Measurements from ENCODE around the gene GZMM. TPM values are rescaled to one million over a fixed set of nuclear protein-coding genes. Genes with fewer than 3 reads are reported as not detected.

Gene GZMM
- total RNA-seq, 2 experiments from 2014 or later = 20.7 TPM

DNA sequence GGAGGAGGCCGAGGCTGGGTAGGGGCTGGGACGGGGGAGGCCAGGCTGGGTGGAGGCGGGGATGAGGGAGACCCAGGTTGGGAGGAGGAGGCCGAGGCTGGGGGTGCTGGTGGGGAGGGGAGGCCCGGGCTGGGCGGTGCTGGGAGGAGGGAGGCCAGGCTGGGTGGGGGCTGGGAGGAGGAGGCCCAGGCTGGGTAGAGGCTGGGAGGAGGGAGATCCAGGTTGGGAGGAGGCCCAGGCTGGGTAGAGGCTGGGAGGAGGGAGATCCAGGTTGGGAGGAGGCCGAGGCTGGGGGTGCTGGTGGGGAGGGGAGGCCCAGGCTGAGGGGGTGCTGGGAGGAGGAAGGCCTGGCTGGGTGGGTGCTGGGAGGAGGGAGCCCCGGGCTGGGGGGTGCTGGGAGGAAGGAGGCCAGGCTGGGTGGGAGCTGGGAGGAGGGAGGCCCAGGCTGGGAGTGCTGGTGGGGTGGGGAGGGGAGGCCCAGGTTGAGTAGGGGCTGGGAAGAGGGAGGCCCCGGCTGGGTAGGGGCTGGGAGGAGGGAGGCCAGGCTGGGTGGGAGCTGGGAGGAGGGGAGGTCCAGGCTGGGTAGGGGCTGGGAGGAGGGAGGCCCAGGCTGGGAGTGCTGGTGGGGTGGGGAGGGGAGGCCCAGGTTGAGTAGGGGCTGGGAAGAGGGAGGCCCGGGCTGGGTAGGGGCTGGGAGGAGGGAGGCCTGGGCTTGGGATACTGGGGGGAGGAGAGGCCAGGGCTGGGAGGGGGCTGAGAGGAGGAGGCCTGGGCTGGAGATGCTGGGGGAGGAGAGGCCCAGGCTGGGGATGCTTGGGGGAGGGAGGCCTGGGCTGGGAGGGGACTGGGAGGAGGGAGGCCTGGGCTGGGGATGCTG, 25.9 kb upstream of the GZMM start:
- H3K36me3 Mint-ChIP-seq (ENCODE audit: low read depth) = no peaks in the 10 kb centered on the region
- no peak for DNase-seq
- no peak overlapping the region for H3K4me3 Mint-ChIP-seq
- H3K4me1 Mint-ChIP-seq (ENCODE audit: low read depth) = peaks cover 6% of the 10 kb centered on the region
- intact Hi-C loops (cut with micrococcal nuclease) = no loop called here
- H3K27me3 Mint-ChIP-seq (ENCODE audit: low read depth) = no peaks in the 10 kb centered on the region
- H3K9me3 Mint-ChIP-seq = no peaks in the 10 kb centered on the region
- CTCF ChIA-PET = interaction anchor here (0.6 to 1.1 kb wide), 2 partner anchors 8 to 12 kb away, joined by 3 to 4 read pairs; no protein-coding TSS in a partner anchor
- H3K27ac Mint-ChIP-seq = no peak overlapping the region

DNA sequence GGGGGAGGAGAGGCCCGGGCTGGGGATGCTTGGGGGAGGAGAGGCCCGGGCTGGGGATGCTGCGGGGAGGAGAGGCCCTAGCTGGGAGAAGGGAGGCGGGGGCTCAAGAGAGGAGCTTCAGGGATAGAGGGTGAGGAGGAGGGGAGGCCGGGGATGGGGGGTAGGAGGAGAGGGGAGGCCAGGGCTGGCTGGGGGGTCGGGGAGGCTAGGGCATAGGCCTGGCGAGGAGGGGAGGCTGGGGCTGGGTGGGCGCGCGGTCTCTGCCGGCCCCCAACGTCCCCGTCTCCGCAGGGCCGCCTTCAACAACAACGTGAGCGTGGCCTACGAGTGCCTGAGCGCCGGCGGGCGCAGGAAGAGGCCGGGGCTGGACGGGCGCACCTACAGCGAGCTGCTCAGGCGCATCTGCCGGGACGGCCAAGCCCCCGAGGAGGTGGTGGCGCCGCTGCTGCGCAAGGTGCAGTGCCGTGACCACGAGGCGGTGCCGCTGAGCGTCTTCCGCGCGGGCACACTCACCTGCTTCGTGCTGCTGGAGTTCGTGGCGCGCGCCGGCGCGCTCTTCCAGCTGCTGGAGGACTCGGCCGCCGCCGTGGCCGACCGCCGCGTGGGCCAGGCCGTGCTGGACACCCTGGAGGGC, 25.1 kb upstream of the GZMM start:
- CTCF ChIA-PET = interaction anchor here (0.6 to 1.1 kb wide), 2 partner anchors 9 to 12 kb away, joined by 3 to 4 read pairs; no protein-coding TSS in a partner anchor
- no peak overlapping the region for H3K27ac Mint-ChIP-seq

DNA sequence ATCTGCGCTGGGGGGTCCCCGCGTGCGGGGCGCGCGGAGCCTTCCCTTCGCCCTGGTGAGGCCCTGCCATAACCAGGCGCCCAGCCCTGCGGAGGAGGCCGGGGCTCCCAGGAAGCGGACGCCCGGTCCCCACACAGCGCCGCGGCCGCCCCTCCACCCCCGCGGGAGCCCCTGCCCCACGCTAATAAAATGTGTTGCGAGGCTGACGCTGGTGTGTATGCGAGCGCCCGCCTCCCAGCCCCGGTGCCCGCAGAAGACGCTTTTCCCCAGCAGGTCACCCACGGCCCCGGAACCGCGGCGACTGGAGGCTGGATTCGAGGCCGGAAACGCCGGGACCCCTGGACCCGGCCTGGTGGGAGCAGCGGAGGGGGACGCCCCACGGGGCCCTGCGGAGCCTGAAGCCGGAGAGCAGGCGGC, 24.4 kb upstream of the GZMM start:
- CTCF ChIA-PET = no interaction called here
- Mint-ChIP-seq H3K36me3 (ENCODE audit: low read depth) (no peaks in the 10 kb centered on the region), H3K4me3 (no peak overlapping the region), H3K27me3 (ENCODE audit: low read depth) (no peaks in the 10 kb centered on the region), H3K27ac (no peak overlapping the region), H3K4me1 (ENCODE audit: low read depth) (peaks cover 4% of the 10 kb centered on the region), H3K9me3 (no peaks in the 10 kb centered on the region)
- intact Hi-C loops (cut with micrococcal nuclease) = no loop called here
- no peak for DNase-seq

More for the DNA sequence above, 25.1 kb upstream of the GZMM start:
- Mint-ChIP-seq H3K36me3 (ENCODE audit: low read depth) (no peaks in the 10 kb centered on the region), H3K4me3 (no peak overlapping the region), H3K9me3 (no peaks in the 10 kb centered on the region), H3K27me3 (ENCODE audit: low read depth) (no peaks in the 10 kb centered on the region), H3K4me1 (ENCODE audit: low read depth) (peaks cover 6% of the 10 kb centered on the region)
- peak; percentile 62 for DNase-seq
- intact Hi-C loops (cut with micrococcal nuclease) = no loop called here

DNA sequence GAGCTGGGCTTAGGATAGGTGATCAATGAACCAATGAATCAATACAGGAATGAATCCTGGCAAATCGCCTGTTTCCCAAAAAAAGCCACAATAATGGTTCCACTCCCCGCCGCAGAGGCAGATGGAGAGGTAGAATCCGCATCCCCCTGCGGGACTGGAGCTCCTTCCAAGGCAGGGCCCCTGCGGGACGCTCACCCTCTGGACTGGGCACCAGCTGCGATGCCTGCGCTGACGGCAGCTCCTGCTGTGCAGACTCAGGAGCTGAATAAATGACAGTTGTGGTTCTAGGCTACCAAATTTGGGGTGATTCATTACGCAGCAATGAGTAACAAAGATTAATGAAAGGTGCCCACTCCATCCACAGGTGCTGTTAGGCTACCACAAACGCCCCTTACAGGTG, 21.1 kb upstream of the GZMM start:
- Mint-ChIP-seq H3K4me1 (ENCODE audit: low read depth) (no peaks in the 10 kb centered on the region), H3K9me3 (no peaks in the 10 kb centered on the region), H3K27me3 (ENCODE audit: low read depth) (no peaks in the 10 kb centered on the region), H3K27ac (no peak overlapping the region), H3K4me3 (no peak overlapping the region), H3K36me3 (ENCODE audit: low read depth) (no peaks in the 10 kb centered on the region)
- DNase-seq = no peak
- intact Hi-C loops (cut with micrococcal nuclease) = no loop called here
- CTCF ChIA-PET = interaction anchor here (1.9 kb wide), 1 partner anchor 12 kb away, joined by 14 read pairs; no protein-coding TSS in a partner anchor

DNA sequence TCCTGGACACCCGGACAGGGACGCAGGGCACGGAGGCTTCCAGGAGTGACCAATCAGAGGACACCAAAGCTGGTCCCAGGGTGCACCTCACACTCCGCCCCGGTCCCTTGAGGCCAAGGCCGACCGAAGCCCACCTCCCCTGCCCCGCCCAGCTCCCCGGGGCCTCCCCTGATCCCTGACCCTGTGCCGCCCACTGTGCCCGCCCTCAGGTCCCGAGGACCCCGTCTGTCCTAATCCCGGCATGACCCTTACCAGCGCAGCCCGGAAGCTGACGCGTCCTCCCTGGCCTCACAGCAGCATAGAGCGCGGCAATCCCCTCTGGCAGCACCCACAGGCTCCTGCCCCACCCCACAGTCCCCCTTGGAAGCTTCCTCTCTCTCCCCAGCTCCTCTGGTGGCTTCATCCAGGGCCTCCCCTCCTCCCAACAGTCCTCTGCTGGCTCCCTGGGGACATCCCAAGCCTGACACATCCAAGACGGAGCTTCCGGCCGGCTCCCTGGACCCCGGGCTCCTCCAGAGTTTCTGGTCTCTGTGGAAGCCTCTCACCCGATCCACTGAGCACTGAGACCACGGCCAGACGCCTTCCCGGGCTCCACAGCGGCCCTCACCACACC, 19.7 kb upstream of the GZMM start:
- no peak overlapping the region for H3K27ac Mint-ChIP-seq
- H3K4me1 Mint-ChIP-seq (ENCODE audit: low read depth) = peaks cover 3% of the 10 kb centered on the region
- no peaks in the 10 kb centered on the region for H3K36me3 Mint-ChIP-seq (ENCODE audit: low read depth)
- H3K9me3 Mint-ChIP-seq = no peaks in the 10 kb centered on the region
- DNase-seq = no peak
- no peak overlapping the region for H3K4me3 Mint-ChIP-seq
- peaks cover 3% of the 10 kb centered on the region for H3K27me3 Mint-ChIP-seq (ENCODE audit: low read depth)
- intact Hi-C loops (cut with micrococcal nuclease) = no loop called here
- CTCF ChIA-PET = interaction anchor here (1.0 kb wide), 1 partner anchor 14 kb away, joined by 6 read pairs; no protein-coding TSS in a partner anchor

DNA sequence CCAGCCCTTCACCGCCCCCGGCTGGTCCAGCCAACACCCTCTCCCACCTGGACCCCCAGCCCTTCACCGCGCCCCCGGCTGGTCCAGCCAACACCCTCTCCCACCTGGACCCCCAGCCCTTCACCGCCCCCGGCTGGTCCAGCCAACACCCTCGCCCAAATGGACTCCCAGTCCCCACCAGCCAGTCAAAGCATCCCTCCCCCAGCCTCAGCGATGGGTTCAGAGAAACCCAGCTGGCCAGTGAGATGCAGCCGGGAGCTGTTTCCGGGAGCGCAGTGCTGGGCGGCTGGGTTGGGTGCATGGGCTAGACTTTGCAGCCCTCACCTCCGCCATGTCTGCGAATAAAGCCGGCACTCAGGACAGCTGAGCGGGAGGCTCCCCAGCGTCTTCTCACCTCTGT, 18.8 kb upstream of the GZMM start:
- Mint-ChIP-seq H3K9me3 (no peaks in the 10 kb centered on the region), H3K36me3 (ENCODE audit: low read depth) (no peaks in the 10 kb centered on the region), H3K4me1 (ENCODE audit: low read depth) (peaks cover 3% of the 10 kb centered on the region), H3K27ac (no peak overlapping the region), H3K27me3 (ENCODE audit: low read depth) (peaks cover 3% of the 10 kb centered on the region), H3K4me3 (no peak overlapping the region)
- CTCF ChIA-PET = no interaction called here
- intact Hi-C loops (cut with micrococcal nuclease) = no loop called here
- no peak for DNase-seq

DNA sequence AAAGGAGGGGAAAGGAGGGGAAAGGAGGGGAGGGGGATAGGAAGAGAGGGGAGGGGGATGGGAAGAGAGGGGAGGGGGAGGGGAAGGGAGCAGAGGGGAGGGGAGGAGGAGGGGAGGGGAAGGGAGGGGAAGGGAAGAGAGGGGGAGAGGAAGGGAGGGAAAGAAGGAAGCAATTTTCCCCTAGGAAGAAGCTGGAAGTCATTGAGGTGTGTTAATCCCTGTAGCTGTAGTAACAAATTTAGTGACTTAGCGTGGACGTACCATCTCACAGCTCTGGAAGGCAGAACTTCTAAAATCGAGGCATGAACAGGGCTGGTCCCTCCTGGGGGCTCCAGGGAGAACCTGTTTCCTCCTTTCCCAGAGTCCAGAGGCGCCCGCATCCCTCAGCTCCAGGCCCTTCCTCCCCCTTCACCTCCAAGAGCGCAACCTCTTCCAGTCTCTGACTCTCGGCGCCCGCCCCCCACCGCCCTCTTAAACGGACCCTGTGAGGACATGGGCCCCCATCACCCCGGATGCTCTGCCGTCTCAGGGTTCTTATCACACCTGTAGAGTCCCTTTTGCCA, 17.9 kb upstream of the GZMM start:
- H3K27me3 Mint-ChIP-seq (ENCODE audit: low read depth) = peaks cover 3% of the 10 kb centered on the region
- H3K27ac Mint-ChIP-seq = no peak overlapping the region
- H3K36me3 Mint-ChIP-seq (ENCODE audit: low read depth) = no peaks in the 10 kb centered on the region
- intact Hi-C loops (cut with micrococcal nuclease) = no loop called here
- no peak for DNase-seq
- H3K9me3 Mint-ChIP-seq = no peaks in the 10 kb centered on the region
- peaks cover 9% of the 10 kb centered on the region for H3K4me1 Mint-ChIP-seq (ENCODE audit: low read depth)
- CTCF ChIA-PET = no interaction called here
- H3K4me3 Mint-ChIP-seq = no peak overlapping the region

DNA sequence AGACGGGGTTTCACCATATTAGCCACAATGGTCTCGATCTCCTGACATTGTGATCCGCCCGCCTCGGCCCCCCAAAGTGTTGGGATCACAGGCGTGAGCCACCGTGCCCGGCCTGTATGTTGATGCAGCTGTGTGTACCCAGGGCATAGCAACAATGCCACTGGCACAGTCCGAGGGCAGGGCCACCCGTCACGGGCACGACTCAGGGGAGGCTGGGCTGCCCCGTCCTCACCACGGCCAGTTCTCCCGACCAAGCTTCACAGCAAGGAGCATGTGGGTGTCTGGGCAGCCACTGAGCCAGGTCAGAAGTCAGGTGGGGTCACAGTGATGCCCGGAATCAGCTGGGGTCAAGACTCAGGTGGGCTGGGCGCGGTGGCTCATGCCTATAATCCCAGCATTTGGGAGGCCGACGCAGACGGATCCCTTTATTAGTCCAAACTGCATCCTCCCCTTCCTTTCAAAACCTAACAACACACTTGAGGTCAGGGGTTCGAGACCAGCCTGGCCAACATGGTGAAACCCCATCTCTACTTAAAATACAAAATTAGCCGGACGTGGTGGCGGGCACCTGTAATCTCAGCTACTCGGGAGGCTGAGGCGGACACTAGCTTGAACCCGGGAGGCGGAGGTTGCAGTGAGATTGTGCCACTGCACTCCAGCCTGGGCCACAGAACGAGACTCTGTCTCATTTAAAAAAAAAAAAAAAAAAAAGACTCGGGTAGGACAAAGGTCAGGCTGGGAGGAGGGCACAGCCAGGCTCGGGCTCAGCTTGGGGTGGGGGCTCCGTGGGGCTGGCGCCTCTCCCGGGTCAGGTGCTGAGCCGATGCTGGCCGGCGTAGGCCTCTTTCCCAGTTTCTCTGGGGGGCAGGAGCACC, 13.5 kb upstream of the GZMM start:
- Mint-ChIP-seq H3K27me3 (ENCODE audit: low read depth) (peaks cover 3% of the 10 kb centered on the region), H3K9me3 (no peaks in the 10 kb centered on the region), H3K4me1 (ENCODE audit: low read depth) (peaks cover 26% of the 10 kb centered on the region), H3K36me3 (ENCODE audit: low read depth) (no peaks in the 10 kb centered on the region), H3K27ac (peak overlapping the region; percentile 77), H3K4me3 (peak overlapping the region; percentile 77)
- intact Hi-C loops (cut with micrococcal nuclease) = loop anchor here (1.0 to 5.0 kb wide), 5 partner anchors 19 to 132 kb away; partner anchors contain the start of genes BSG, POLRMT, RNF126 and TPGS1
- CTCF ChIA-PET = interaction anchor here (0.7 to 3.9 kb wide), 4 partner anchors 12 to 866 kb away, joined by 3 to 16 read pairs (median 5); no protein-coding TSS in a partner anchor
- no peak for DNase-seq

DNA sequence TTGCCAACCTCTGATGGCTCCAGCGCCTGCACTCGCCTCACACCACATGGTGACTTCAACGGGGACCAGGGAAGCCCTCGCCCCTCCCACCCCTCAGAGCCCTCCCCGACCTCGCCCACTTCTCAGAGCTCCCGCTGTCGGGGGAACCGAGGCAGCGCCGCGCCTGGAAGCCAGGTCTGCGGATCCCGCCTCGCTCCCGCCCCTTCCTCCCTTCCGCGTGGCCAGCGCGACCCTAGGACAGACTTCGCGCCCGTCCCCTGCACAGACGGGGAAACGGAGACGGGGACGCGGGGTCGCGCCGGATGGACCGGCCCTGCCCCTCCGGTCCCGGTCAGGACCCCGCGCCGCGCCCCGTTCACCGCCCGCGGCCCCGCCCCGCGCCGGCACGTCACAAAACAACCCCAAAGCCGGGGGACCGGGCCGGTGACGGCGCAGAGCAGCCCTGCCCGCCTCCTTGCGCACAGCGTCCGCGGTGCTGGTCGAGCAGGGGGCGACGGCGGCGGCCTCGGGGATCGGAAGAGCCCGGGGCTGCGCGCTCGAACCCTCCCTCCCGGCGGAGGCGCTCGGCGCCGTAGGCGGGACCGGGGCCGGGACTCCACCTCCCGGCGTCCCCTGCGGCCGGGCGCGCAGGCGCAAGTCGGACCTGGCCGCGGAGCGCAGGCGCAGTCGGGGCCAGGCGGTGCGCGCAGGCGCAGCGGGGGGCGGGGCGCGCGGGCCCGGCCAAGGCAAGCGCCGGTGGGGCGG, 12.7 kb upstream of the GZMM start:
- CTCF ChIA-PET = interaction anchor here (1.1 to 3.9 kb wide), 4 partner anchors 10 to 20 kb away, joined by 3 to 32 read pairs (median 12); no protein-coding TSS in a partner anchor
- DNase-seq = peak; percentile 82
- H3K4me1 Mint-ChIP-seq (ENCODE audit: low read depth) = peaks cover 26% of the 10 kb centered on the region
- H3K27me3 Mint-ChIP-seq (ENCODE audit: low read depth) = peaks cover 3% of the 10 kb centered on the region
- H3K36me3 Mint-ChIP-seq (ENCODE audit: low read depth) = peaks cover 1% of the 10 kb centered on the region
- H3K4me3 Mint-ChIP-seq = peak overlapping the region; percentile 77
- no peaks in the 10 kb centered on the region for H3K9me3 Mint-ChIP-seq
- intact Hi-C loops (cut with micrococcal nuclease) = loop anchor here (1.0 to 5.0 kb wide), 5 partner anchors 20 to 131 kb away; partner anchors contain the start of genes BSG, POLRMT, RNF126 and TPGS1
- peak overlapping the region; percentile 77 for H3K27ac Mint-ChIP-seq

DNA sequence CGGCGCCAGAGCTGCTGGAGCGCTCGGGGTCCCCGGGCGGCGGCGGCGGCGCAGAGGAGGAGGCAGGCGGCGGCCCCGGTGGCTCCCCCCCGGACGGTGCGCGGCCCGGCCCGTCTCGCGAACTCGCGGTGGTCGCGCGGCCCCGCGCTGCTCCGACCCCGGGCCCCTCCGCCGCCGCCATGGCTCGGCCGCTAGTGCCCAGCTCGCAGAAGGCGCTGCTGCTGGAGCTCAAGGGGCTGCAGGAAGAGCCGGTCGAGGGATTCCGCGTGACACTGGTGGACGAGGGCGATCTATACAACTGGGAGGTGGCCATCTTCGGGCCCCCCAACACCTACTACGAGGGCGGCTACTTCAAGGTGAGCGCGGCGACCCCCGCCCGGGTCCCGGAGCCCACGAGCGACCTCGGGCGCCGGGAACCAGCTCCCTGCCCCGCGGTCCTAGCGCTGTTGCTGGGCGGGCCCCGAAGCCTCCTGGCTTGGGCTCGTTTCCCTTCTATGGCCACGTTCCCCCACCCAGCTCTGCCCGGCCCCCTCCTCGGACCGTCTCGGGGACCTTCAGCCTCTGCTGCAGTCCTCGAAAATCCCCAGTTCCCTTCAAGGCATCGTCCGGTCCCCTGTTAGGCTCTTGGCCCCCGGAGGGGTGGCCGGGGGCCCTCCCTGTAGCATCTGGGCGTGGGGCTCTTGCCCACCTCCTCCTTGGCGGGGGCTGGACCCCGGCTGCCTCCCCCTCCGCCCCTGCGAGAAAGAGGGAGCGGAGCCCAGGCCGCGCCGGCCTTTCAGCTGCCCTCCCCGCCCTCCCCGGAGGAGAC, 11.9 kb upstream of the GZMM start, which contains the start of gene CDC34:
Gene CDC34, plus strand, starts transcription at position 8 of the 808 bp plus-strand sequence. Its CDS starts 172 bp downstream, at position 180.
- H3K4me1 Mint-ChIP-seq (ENCODE audit: low read depth) = peaks cover 26% of the 10 kb centered on the region
- CTCF ChIA-PET = interaction anchor here (0.6 to 3.2 kb wide), 3 partner anchors 11 to 123 kb away, joined by 3 to 32 read pairs (median 7); no protein-coding TSS in a partner anchor
- DNase-seq = no peak
- peak within 1 kb of the TSS; percentile 77 for H3K27ac Mint-ChIP-seq
- peak within 1 kb of the TSS; percentile 85 for H3K4me3 Mint-ChIP-seq
- H3K36me3 Mint-ChIP-seq (ENCODE audit: low read depth) = peaks cover 1% of the 10 kb centered on the region
- H3K27me3 Mint-ChIP-seq (ENCODE audit: low read depth) = peaks cover 3% of the 10 kb centered on the region
- intact Hi-C loops (cut with micrococcal nuclease) = loop anchor here (1.0 to 5.0 kb wide), 5 partner anchors 21 to 130 kb away; partner anchors contain the start of genes BSG, POLRMT, RNF126 and TPGS1
- no peaks in the 10 kb centered on the region for H3K9me3 Mint-ChIP-seq
